Stomach (tissue), 9 donors: ENCODE results near the gene LTBP3. TPM values are rescaled to one million over a fixed set of nuclear protein-coding genes. Genes with fewer than 3 reads are reported as not detected.
"Not testable (repeated sequence)": the region's sequence is repeated elsewhere in the genome, so short reads cannot be mapped to it uniquely, and the experiment has no call there.

ENCODE experiments used
- DNase-seq, 2 donors: peaks; one replicate each; pipeline versions ENCODE4 v3.0.0 to v3.0.0-alpha.2; 2013 to 2019
- H3K27ac ChIP-seq, 5 donors: fragments of 200-600 bp in 4 of 5; sonication (generic) in 4 of 5; one replicate each; pipeline ENCODE4 v1.5.1; 2013 to 2019; ENCODE audit warnings: mild to moderate bottlenecking in 1 of 5, moderate library complexity in 1 of 5
- H3K27me3 ChIP-seq, 3 donors: fragments of 200-600 bp; sonication (generic); one replicate each; pipeline ENCODE4 v1.5.1; 2017 to 2019; ENCODE audit warnings: mixed run types in 1 of 3
- H3K36me3 ChIP-seq, 4 donors: fragments of 200-600 bp; sonication (generic); 1 replicate in 3 of 4; 2 replicates in 1 of 4; pipeline ENCODE4 v1.5.1; 2016 to 2019
- H3K4me1 ChIP-seq, 4 donors: fragments of 200-600 bp; sonication (generic); one replicate each; pipeline ENCODE4 v1.5.1; 2016 to 2019
- H3K4me3 ChIP-seq, 4 donors: fragments of 200-600 bp; sonication (generic) in 3 of 4; one replicate each; pipeline ENCODE4 v1.5.1; 2016 to 2019; ENCODE audit warnings: mild to moderate bottlenecking in 1 of 4
- H3K9me3 ChIP-seq, 4 donors: fragments of 200-600 bp; sonication (generic); one replicate each; pipeline ENCODE4 v1.5.1; 2016 to 2019
- EP300 ChIP-seq: sonication (generic); formaldehyde crosslinking; IDR thresholded peaks from one replicate; pipeline ENCODE4 v1.6.1; 2017; ENCODE audit warnings: antibody characterized with exemption
- POLR2A ChIP-seq, 4 donors: fragments of 450-650 bp; IDR thresholded peaks; one replicate each; pipeline ENCODE4 v1.6.1; 2016; ENCODE audit warnings: antibody characterized with exemption in 4 of 4, control low read depth in 2 of 4, mild to moderate bottlenecking in 1 of 4, moderate library complexity in 1 of 4
- POLR2AphosphoS5 ChIP-seq, 3 donors: sonication (generic); formaldehyde crosslinking; IDR thresholded peaks; one replicate each; pipeline ENCODE4 v1.6.1; 2016; ENCODE audit warnings: antibody characterized with exemption in 3 of 3
- WGBS, 5 donors: extraction: QIAGEN DNeasy Blood & Tissue Kit in 3 of 5; methylation state at CpG; one replicate each; pipeline versions ENCODE4 v1.1.5 to v1.1.7; 2013 to 2018; 5-methylcytosine and 5-hydroxymethylcytosine counted together
- intact Hi-C: fragments of 100-400 bp; cut with DNase I; formaldehyde crosslinking; loops from one replicate; pipeline ENCODE4 v1.15.1; 2023; ENCODE audit warnings: low total_unique reads
- polyA plus RNA-seq, 3 donors: library from polyadenylated mRNA; stranded (reverse); fragments of 200-250 nt; gene quantifications; one replicate each; pipeline ENCODE4 v1.2.3, GENCODE V29; 2013
- total RNA-seq, 5 donors: library from RNA; depleted of rRNA; stranded (reverse); fragments of >200 nt; gene quantifications; one replicate each; pipeline versions ENCODE4 v1.1.0 to v1.2.3, GENCODE V29; 2014 to 2016
- TF ChIP-seq, protein P1 (sequence below), 7 experiments: fragments of 450-650 bp in 4 of 7; fragments of 200-600 bp in 3 of 7; sonication (generic) in 3 of 7; IDR thresholded peaks; one replicate each; pipeline ENCODE4 v1.5.1; 2016 to 2019; ENCODE audit warnings: antibody characterized with exemption in 7 of 7, control low read depth in 2 of 7, mild to moderate bottlenecking in 1 of 7
- donor health status: healthy with polysubstance abuse.
- donor health status: Bipolar disorder and iron deficiency.
- donor health status: healthy.

The LTBP3 gene
- total and polyA plus RNA-seq, 8 donors: 26.9 to 452 (median 79.3) TPM

DNA sequence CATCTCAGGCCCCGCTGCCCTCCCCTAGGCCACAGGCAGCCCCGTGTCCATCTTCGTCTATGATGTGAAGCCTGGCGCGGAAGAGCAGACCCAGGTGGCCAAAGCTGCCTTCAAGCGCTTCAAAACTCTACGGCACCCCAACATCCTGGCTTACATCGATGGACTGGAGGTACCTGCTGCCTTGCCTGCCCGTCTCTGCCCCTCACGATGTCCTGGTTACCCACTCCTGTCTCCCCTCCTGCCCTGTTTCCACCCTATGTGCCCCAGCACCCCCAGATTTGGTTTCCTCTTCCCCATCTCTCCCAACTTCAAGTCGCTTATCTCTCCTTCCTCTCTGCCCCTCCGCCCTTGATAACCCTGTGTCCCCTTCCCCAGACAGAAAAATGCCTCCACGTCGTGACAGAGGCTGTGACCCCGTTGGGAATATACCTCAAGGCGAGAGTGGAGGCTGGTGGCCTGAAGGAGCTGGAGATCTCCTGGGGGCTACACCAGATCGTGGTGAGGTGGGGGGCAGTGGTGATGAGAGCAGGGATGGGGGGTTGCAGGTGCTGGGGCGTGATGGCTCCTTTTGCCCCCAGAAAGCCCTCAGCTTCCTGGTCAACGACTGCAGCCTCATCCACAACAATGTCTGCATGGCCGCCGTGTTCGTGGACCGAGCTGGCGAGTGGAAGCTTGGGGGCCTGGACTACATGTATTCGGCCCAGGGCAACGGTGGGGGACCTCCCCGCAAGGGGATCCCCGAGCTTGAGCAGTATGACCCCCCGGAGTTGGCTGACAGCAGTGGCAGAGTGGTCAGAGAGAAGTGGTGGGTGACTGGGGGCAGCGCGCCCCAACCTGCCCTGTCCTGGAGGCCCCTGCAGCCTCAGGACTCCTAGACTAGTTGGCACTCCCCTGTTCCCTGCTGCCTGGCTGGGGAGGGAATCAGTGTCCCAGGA lies 32.3 kb downstream of the LTBP3 start:
- peak in 1 of 2 donors; percentile 19 for DNase-seq
- H3K4me1 ChIP-seq: peaks cover 21 to 52% (median 41%) of the 10 kb centered on the region in 4 donors
- intact Hi-C loops: no loop called here
- 39 to 45% (median 44%) methylated on average over 27 to 31 of the region's 31 CpGs for WGBS, 5 donors
- H3K4me3 ChIP-seq: peak overlapping the region; percentile 71 to 98 (median 90)
- H3K27me3 ChIP-seq: no peaks in the 10 kb centered on the region
- peak overlapping the region; percentile 88 to 95 (median 91) for H3K27ac ChIP-seq
- TF ChIP-seq POLR2AphosphoS5 (IDR thresholded peaks at IDR 0.05): no peak
- no peak for TF ChIP-seq POLR2A (IDR thresholded peaks at IDR 0.05)
- TF ChIP-seq EP300: no peak
- TF ChIP-seq, protein P1, sequence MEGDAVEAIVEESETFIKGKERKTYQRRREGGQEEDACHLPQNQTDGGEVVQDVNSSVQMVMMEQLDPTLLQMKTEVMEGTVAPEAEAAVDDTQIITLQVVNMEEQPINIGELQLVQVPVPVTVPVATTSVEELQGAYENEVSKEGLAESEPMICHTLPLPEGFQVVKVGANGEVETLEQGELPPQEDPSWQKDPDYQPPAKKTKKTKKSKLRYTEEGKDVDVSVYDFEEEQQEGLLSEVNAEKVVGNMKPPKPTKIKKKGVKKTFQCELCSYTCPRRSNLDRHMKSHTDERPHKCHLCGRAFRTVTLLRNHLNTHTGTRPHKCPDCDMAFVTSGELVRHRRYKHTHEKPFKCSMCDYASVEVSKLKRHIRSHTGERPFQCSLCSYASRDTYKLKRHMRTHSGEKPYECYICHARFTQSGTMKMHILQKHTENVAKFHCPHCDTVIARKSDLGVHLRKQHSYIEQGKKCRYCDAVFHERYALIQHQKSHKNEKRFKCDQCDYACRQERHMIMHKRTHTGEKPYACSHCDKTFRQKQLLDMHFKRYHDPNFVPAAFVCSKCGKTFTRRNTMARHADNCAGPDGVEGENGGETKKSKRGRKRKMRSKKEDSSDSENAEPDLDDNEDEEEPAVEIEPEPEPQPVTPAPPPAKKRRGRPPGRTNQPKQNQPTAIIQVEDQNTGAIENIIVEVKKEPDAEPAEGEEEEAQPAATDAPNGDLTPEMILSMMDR (IDR thresholded peaks at IDR 0.05): no peak
- H3K36me3 ChIP-seq: peaks cover 28 to 47% (median 46%) of the 10 kb centered on the region in 4 donors
- no peaks in the 10 kb centered on the region for H3K9me3 ChIP-seq

GRCh38 chr11:65524741-65525545 lies 33.2 kb downstream of the LTBP3 start, which contains the start of gene SCYL1:
Gene SCYL1, plus strand, starts transcription at chr11:65525083. Its CDS starts 71 bp downstream, at chr11:65525154.
- Histone ChIP-seq H3K4me1 (peaks cover 21 to 52% (median 39%) of the 10 kb centered on the region in 4 donors), H3K36me3 (peaks cover 22 to 38% (median 37%) of the 10 kb centered on the region in 4 donors), H3K27ac (peak within 1 kb of the TSS; percentile 88 to 95 (median 91)), H3K27me3 (no peaks in the 10 kb centered on the region), H3K9me3 (no peaks in the 10 kb centered on the region), H3K4me3 (peak within 1 kb of the TSS; percentile 71 to 98 (median 90))
- TF ChIP-seq POLR2A (IDR thresholded peaks at IDR 0.05) (no peak), EP300 (no peak), POLR2AphosphoS5 (IDR thresholded peaks at IDR 0.05) (peak in 2 of 3 donors; percentile 69 to 82)
- TF ChIP-seq, protein P1 (IDR thresholded peaks at IDR 0.05): no peak
- peak; percentile 83 to 92 for DNase-seq
- 0 to 2% (median 0%) methylated on average over 11 to 70 of the region's 82 CpGs for WGBS, 5 donors
- intact Hi-C loops: no loop called here

DNA sequence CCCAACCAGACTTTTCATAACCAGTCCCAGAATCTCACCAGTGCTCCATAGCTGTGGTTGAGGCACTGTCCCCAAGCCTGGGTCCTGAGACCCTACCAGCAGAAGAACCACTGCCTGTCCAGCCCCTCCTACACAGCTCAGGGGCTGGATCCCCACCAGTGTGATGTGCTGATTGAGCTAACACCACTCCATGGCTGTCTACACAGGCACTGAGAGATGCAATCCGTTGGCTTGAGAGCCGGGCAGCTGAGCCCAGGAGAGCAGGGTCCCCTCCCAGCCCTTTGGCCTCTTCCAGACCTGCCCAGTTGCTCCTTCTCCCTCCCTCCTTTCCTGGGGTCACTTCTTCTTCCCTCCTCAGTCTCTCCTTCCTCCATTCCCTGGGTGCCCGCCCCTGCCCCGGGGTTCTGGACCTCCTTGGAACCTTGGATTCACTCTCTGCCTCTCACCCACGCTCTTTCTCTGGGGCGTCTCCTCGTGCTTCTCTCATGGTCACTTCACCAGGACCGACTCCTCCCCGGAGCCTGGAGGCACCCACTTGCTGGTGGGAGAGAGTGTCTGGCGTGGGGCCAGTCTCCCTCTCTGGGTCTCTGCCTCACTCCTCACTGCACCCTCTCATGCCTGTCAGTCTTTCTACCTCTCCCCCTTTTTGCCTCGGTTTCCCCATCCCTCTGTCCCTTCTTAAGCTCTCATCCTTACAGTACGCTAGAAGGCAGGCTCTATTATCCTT lies 34.0 kb downstream of the LTBP3 start:
- H3K36me3 ChIP-seq: peaks cover 16 to 31% (median 30%) of the 10 kb centered on the region in 4 donors
- intact Hi-C loops: no loop called here
- no peaks in the 10 kb centered on the region for H3K9me3 ChIP-seq
- H3K27me3 ChIP-seq: no peaks in the 10 kb centered on the region
- TF ChIP-seq POLR2A (IDR thresholded peaks at IDR 0.05) (no peak), POLR2AphosphoS5 (IDR thresholded peaks at IDR 0.05) (no peak)
- 28 to 39% (median 34%) methylated on average over 11 to 12 of the region's 12 CpGs for WGBS, 5 donors
- H3K27ac ChIP-seq: peak overlapping the region; percentile 18 to 95 (median 91)
- peaks cover 21 to 52% (median 36%) of the 10 kb centered on the region in 4 donors for H3K4me1 ChIP-seq
- DNase-seq: peak in 1 of 2 donors; percentile 71
- H3K4me3 ChIP-seq: peak overlapping the region; percentile 28 to 98 (median 77)

DNA sequence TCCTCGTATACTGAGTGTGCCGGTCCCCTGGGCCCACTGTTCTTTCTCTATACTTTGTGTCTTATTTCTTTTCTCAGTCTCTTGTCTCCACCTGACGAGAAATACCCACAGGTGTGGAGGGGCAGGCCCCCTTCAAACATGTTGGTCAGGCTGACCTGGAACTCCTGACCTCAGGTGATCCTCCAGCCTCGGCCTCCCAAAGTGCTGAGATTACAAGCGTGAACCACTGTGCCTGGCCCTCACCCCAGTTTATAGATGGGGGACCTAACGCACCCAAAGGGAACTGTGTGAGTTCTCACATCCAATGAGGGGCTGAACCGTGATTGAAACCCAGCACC lies 34.6 kb downstream of the LTBP3 start:
- H3K4me3 ChIP-seq, H3K27me3 ChIP-seq, intact Hi-C loops, DNase-seq, H3K9me3 ChIP-seq: not testable (repeated sequence)
- peaks cover 21 to 46% (median 33%) of the 10 kb centered on the region in 4 donors for H3K4me1 ChIP-seq
- WGBS, 5 donors: 77 to 95% (median 90%) methylated on average over 7 of the region's 7 CpGs
- H3K27ac ChIP-seq: peak overlapping the region in 3 of 5 donors; percentile 88 to 95 (median 91)
- H3K36me3 ChIP-seq: peaks cover 16 to 25% (median 24%) of the 10 kb centered on the region in 4 donors

- intact Hi-C loops, H3K9me3 ChIP-seq, H3K27me3 ChIP-seq, H3K4me3 ChIP-seq: not testable (repeated sequence)
- peaks cover 21 to 42% (median 33%) of the 10 kb centered on the region in 4 donors for H3K4me1 ChIP-seq
- DNase-seq: peak in 1 of 2 donors; percentile 24
- peak overlapping the region in 3 of 5 donors; percentile 88 to 95 (median 91) for H3K27ac ChIP-seq
- 52 to 70% (median 61%) methylated on average over 18 of the region's 18 CpGs for WGBS, 5 donors
- peaks cover 15 to 19% (median 18%) of the 10 kb centered on the region in 4 donors for H3K36me3 ChIP-seq
These were observed 35.2 kb downstream of the LTBP3 start for GRCh38 chr11:65522718-65523630.

GRCh38 chr11:65521777-65522521 lies 36.2 kb downstream of the LTBP3 start:
- DNase-seq: peak in 1 of 2 donors; percentile 31
- H3K27me3 ChIP-seq, intact Hi-C loops, H3K9me3 ChIP-seq, H3K27ac ChIP-seq, H3K36me3 ChIP-seq, H3K4me3 ChIP-seq: not testable (repeated sequence)
- peaks cover 21 to 34% (median 29%) of the 10 kb centered on the region in 4 donors for H3K4me1 ChIP-seq
- WGBS, 5 donors: 75 to 84% (median 80%) methylated on average over 18 to 20 of the region's 20 CpGs
